Left lung (tissue), 10 donors: Measurements from ENCODE around the gene TP53RK. TPM values are rescaled to one million over a fixed set of nuclear protein-coding genes. Genes with fewer than 3 reads are reported as not detected.
A peak's percentile ranks its signal among the peaks of the same experiment; 100 is the strongest.

ENCODE experiments used
- ATAC-seq: fragments of 200-7000 bp; cut with Tn5 transposase; one replicate; pipeline ENCODE4 v1.9.1; 2020; ENCODE audit warnings: moderate library complexity
- DNase-seq, 4 donors: peaks; one replicate each; pipeline ENCODE4 v3.0.0-alpha.2; 2013 to 2020
- H3K27ac ChIP-seq, 2 donors: fragments of 200-600 bp; sonication (generic) in 1 of 2; one replicate each; pipeline versions ENCODE4 v1.5.0 to v1.8.0; 2020 to 2021
- H3K27me3 ChIP-seq, 2 donors: fragments of 200-600 bp; sonication (generic) in 1 of 2; one replicate each; pipeline versions ENCODE4 v1.5.0 to v1.8.0; 2020 to 2021
- H3K36me3 ChIP-seq, 2 donors: fragments of 200-600 bp; sonication (generic) in 1 of 2; one replicate each; pipeline versions ENCODE4 v1.5.0 to v1.8.0; 2020 to 2021
- H3K4me1 ChIP-seq, 2 donors: fragments of 200-600 bp; one replicate each; pipeline ENCODE4 v1.8.0; 2021
- H3K4me3 ChIP-seq, 2 donors: fragments of 200-600 bp; sonication (generic) in 1 of 2; one replicate each; pipeline versions ENCODE4 v1.5.0 to v1.8.0; 2020 to 2021; ENCODE audit warnings: mild to moderate bottlenecking in 1 of 2
- H3K9me3 ChIP-seq, 2 donors: fragments of 200-600 bp; sonication (generic) in 1 of 2; one replicate each; pipeline versions ENCODE4 v1.5.0 to v1.8.0; 2020 to 2021
- intact Hi-C, 2 donors: fragments of 100-400 bp; cut with DNase I; formaldehyde crosslinking; loops; one replicate each; pipeline versions ENCODE4 v1.11.2 to v1.14.2; 2022
- polyA plus RNA-seq, 6 donors: library from polyadenylated mRNA; unstranded; fragments of 120-200 nt; gene quantifications; one replicate each; pipeline ENCODE4 v1.2.1, GENCODE V29; 2013; ENCODE audit not compliant: insufficient read length in 6 of 6
- total RNA-seq, 2 donors: library from RNA; stranded (reverse); fragmentation: NEBNext Ultra II Directional; extraction: Animal tissue kit (Norgen Biotek cat#: 25700); gene quantifications; one replicate each; pipeline ENCODE4 v1.2.1, GENCODE V29; 2021
- TF ChIP-seq, protein P1 (sequence below), 2 donors: fragments of 200-600 bp; sonication (generic) in 1 of 2; IDR thresholded peaks; one replicate each; pipeline versions ENCODE4 v1.5.0 to v1.8.0; 2021; ENCODE audit warnings: antibody characterized with exemption in 2 of 2
- donor health status: DM: no; HTN: yes; CAD: no.
- donor health status: DM: no; HTN: no; CAD: no.

TP53RK gene
- total and polyA plus RNA-seq, 8 donors = 9.6 to 19.9 (median 14.0) TPM

DNA sequence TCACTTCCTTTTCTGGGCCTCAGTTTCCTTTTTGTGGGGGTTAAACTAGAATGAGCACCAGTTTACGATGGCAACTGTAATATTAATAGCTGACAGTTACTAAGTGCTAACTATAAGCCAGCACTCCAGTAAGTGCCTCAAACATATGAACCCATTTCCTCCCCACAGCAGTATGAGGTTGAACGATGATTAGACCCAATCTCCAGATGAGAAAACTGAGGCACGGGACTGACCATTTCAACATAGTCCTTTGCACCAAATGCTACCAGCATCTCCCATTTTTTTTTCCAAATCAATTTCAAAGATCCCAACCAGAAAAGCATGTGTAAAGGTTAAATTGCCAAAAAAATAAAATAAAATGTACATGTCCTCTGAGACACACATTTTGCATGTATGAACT is 45.1 kb downstream of the TP53RK start:
- no peak overlapping the region for H3K27ac ChIP-seq
- no peaks in the 10 kb centered on the region for H3K4me1 ChIP-seq
- ATAC-seq (no peak), DNase-seq (no peak)
- no peaks in the 10 kb centered on the region for H3K9me3 ChIP-seq
- TF ChIP-seq, protein P1, sequence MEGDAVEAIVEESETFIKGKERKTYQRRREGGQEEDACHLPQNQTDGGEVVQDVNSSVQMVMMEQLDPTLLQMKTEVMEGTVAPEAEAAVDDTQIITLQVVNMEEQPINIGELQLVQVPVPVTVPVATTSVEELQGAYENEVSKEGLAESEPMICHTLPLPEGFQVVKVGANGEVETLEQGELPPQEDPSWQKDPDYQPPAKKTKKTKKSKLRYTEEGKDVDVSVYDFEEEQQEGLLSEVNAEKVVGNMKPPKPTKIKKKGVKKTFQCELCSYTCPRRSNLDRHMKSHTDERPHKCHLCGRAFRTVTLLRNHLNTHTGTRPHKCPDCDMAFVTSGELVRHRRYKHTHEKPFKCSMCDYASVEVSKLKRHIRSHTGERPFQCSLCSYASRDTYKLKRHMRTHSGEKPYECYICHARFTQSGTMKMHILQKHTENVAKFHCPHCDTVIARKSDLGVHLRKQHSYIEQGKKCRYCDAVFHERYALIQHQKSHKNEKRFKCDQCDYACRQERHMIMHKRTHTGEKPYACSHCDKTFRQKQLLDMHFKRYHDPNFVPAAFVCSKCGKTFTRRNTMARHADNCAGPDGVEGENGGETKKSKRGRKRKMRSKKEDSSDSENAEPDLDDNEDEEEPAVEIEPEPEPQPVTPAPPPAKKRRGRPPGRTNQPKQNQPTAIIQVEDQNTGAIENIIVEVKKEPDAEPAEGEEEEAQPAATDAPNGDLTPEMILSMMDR (IDR thresholded peaks at IDR 0.05) = no peak
- intact Hi-C loops = no loop called here
- H3K27me3 ChIP-seq = peaks cover 0 to 1% of the 10 kb centered on the region in 2 donors
- H3K36me3 ChIP-seq = no peaks in the 10 kb centered on the region
- no peak overlapping the region for H3K4me3 ChIP-seq

DNA sequence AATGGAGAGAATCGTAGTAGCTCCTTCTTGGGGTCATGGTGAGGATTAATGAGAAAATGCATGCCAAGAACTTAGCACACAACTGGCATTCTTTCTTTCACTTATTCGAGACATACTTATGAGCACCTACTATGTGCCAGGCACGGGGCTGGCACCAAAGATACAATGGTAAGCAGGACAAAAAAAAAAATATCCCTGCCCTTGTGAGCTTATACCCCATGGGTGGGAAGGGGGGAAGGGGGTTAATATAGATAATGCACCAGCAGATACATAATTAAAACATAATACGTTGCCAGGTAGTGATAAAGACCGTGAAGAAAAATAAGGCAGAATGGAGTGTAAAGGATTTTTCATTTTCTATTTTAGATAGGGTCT is 46.3 kb downstream of the TP53RK start:
- H3K27ac ChIP-seq = no peak overlapping the region
- H3K36me3 ChIP-seq = no peaks in the 10 kb centered on the region
- no peaks in the 10 kb centered on the region for H3K9me3 ChIP-seq
- H3K4me3 ChIP-seq = no peak overlapping the region
- H3K4me1 ChIP-seq = no peaks in the 10 kb centered on the region
- DNase-seq = no peak
- H3K27me3 ChIP-seq = no peaks in the 10 kb centered on the region
- TF ChIP-seq, protein P1 (IDR thresholded peaks at IDR 0.05) = no peak
- intact Hi-C loops = no loop called here
- no peak for ATAC-seq

- DNase-seq (no peak), ATAC-seq (no peak)
- Histone ChIP-seq H3K9me3 (no peaks in the 10 kb centered on the region), H3K27ac (no peak overlapping the region), H3K27me3 (no peaks in the 10 kb centered on the region), H3K4me1 (no peaks in the 10 kb centered on the region), H3K36me3 (no peaks in the 10 kb centered on the region), H3K4me3 (no peak overlapping the region)
- intact Hi-C loops = no loop called here
- TF ChIP-seq, protein P1 (IDR thresholded peaks at IDR 0.05) = no peak
These were observed 46.8 kb downstream of the TP53RK start for GRCh38 chr20:46642265-46642968.

GRCh38 chr20:46641424-46641823 is 47.8 kb downstream of the TP53RK start:
- no peak overlapping the region for H3K4me3 ChIP-seq
- no peaks in the 10 kb centered on the region for H3K9me3 ChIP-seq
- H3K27me3 ChIP-seq = no peaks in the 10 kb centered on the region
- H3K27ac ChIP-seq = no peak overlapping the region
- no peak for ATAC-seq
- DNase-seq = no peak
- H3K36me3 ChIP-seq = no peaks in the 10 kb centered on the region
- intact Hi-C loops = no loop called here
- H3K4me1 ChIP-seq = no peaks in the 10 kb centered on the region
- TF ChIP-seq, protein P1 (IDR thresholded peaks at IDR 0.05) = no peak

DNA sequence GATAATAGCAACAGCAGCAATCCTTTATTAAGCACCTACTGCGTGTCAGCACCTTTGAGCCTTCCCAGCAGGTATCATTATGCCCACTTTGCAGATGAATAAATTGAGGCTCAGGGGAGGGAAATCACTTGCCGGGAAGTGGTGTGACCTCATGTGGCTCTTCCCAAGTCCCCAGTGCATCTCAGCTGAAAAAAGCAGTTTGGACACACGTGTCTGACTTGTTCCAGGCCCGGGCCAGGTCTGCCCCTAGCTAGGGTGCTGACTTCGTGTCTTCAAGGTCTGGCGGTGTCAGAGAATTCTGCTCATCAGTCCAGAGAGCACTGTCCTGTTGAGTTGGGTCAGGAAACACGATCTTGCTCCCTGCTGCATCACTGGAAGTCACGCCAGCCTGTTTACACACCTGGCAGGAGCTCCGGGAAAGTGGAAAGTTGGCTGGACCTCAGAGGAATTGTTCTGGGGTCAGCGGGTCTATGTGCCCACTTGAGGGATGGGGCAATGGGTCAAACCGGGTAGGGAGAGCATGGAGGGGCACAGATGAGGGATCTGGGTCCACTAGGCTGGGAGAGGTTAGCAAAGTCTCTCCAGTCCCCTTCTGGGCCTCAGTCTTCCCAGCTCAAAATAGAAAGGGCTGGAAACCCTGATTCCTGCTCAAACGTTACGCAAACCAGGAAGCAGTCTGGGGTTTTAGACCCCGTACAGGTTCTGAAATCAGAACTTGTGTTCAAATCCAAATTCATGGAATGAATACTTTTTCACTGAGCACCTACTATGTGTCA is 48.5 kb downstream of the TP53RK start:
- Histone ChIP-seq H3K27me3 (no peaks in the 10 kb centered on the region), H3K4me1 (no peaks in the 10 kb centered on the region), H3K4me3 (no peak overlapping the region), H3K36me3 (no peaks in the 10 kb centered on the region), H3K9me3 (no peaks in the 10 kb centered on the region), H3K27ac (no peak overlapping the region)
- no peak for ATAC-seq
- TF ChIP-seq, protein P1 (IDR thresholded peaks at IDR 0.05) = no peak
- intact Hi-C loops = no loop called here
- peak in 1 of 4 donors; percentile 7 for DNase-seq
